Measurements from ENCODE around the gene AHSP.

DNA sequence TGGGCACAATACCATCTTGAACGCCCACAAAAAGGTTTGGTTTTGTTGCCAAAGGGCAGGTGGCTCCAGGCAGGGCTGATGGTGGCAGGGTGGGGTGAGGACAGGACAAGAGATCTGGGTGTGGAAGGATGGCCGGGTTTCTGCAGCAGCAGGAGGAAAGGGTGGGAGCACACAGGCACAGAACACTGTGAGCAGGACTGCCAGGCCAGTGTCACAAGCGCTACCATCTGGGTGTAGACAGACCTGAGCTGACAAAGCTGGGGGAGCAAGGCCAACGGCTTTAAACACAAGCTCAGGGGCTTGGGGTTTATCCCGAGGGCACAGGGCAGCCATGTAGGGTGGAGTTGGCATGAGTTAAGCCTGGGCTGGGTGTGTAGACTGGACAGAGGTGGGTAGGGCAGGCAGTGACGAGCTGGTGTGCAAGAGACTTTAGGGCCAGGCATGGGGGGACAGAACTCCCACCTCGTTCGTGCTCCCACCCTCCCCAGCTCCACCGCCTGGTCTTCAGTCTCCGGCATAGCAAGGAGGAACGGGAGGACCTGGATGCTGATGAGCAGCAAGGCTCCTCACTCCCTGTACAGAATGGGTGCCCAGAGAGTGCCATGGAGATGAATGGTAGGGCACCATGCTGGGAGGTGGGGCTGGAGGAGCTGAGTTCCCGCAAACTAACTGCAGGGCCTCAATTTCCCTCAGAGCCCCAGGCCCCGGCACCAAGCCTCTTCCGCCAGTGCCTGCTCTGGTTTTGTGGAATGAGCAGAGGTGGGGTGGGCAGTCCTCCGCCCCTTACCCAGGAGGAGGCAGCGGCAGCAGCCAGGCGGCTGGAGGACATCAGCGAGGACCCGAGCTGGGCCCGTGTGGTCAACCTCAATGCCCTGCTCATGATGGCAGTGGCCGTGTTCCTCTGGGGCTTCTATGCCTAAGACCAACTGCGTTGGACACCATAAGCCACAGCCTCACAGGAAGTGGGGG is 37.8 kb upstream of the AHSP start:
- no peak for TF ChIP-seq EZH2 (IDR thresholded peaks at IDR 0.05; ENCODE audit: borderline replicate concordance, low read length)
- TF ChIP-seq, protein P1, sequence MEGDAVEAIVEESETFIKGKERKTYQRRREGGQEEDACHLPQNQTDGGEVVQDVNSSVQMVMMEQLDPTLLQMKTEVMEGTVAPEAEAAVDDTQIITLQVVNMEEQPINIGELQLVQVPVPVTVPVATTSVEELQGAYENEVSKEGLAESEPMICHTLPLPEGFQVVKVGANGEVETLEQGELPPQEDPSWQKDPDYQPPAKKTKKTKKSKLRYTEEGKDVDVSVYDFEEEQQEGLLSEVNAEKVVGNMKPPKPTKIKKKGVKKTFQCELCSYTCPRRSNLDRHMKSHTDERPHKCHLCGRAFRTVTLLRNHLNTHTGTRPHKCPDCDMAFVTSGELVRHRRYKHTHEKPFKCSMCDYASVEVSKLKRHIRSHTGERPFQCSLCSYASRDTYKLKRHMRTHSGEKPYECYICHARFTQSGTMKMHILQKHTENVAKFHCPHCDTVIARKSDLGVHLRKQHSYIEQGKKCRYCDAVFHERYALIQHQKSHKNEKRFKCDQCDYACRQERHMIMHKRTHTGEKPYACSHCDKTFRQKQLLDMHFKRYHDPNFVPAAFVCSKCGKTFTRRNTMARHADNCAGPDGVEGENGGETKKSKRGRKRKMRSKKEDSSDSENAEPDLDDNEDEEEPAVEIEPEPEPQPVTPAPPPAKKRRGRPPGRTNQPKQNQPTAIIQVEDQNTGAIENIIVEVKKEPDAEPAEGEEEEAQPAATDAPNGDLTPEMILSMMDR (conservative IDR thresholded peaks at IDR 0.05 in 1 of 2, IDR thresholded peaks at IDR 0.05 in 1 of 2; ENCODE audit: extremely low read depth in 1 of 2, insufficient read depth in 1 of 2, low read depth in 1 of 2, low read length in 2 of 2), result no peak
